GM12892 (cell line): ENCODE data around the gene DSP.

ENCODE experiments used
- POLR2A ChIP-seq: IDR thresholded peaks from 2 replicates; pipeline ENCODE4 v1.6.1; 2011; ENCODE audit warnings: low read depth, low read length, control low read depth
- POLR2AphosphoS5 ChIP-seq: IDR thresholded peaks from 2 replicates; pipeline ENCODE4 v1.6.1; 2011; ENCODE audit warnings: low read depth, low read length, control low read depth
- TAF1 ChIP-seq: IDR thresholded peaks from 2 replicates; pipeline ENCODE4 v1.6.1; 2011; ENCODE audit warnings: low read depth, mild to moderate bottlenecking, control low read depth, low read length, borderline replicate concordance

- TF ChIP-seq POLR2A (no peak), POLR2AphosphoS5 (no peak), TAF1 (no peak)
These were observed 876 bp upstream of the DSP start for GRCh38 chr6:7540595-7540994.
